K562 (cell line): Measurements from ENCODE around the gene HNRNPLL. TPM values are rescaled to one million over a fixed set of nuclear protein-coding genes. Genes with fewer than 3 reads are reported as not detected.

Experiments
- ATAC-seq: fragments of 200-7000 bp; cut with Tn5 transposase; 3 replicates; pipeline ENCODE4 v1.9.1; 2020; ENCODE audit warnings: moderate library complexity
- BruUV-seq: library from RNA; stranded (reverse); fragments of 400-500 nt; replicated peaks from 2 replicates; lab custom pipeline; 2021; lab: Mats Ljungman, UMichigan
- CTCF ChIA-PET: fragments of 300-600 bp; formaldehyde crosslinking; extraction: SDS; loops from one replicate; lab custom pipeline; 2021; ENCODE audit warnings: low intra/inter-chr PET ratio; lab: Yijun Ruan, JAX
- POLR2A ChIA-PET: fragments of 300-600, 350-650 bp; sonication (Branson Sonifier 250); formaldehyde crosslinking; extraction: SDS; loops from one replicate; lab custom pipeline; 2021; ENCODE audit warnings: antibody characterized with exemption, inconsistent platforms; lab: Yijun Ruan, JAX
- DNase-seq, 4 experiments: peaks; one replicate each; pipeline versions ENCODE4 v3.0.0 to v3.0.0-alpha.2; 2011 to 2018; ENCODE audit warnings: low spot score in 3 of 4, mixed read lengths in 3 of 4; ENCODE audit errors: extremely low read depth in 1 of 4
- FAIRE-seq: peaks from 2 replicates; lab custom pipeline; 2011; peaks lifted over from hg19 to GRCh38; lab: Jason Lieb, UNC
- H2AFZ ChIP-seq: 2 replicates; pipeline ENCODE4 v1.6.0; 2011; ENCODE audit warnings: low read depth, low read length, control low read depth, inconsistent platforms
- H3K27ac ChIP-seq: fragments of 200-600 bp; 3 replicates; pipeline ENCODE4 v1.8.0; 2011; ENCODE audit warnings: low read depth, mild to moderate bottlenecking, control low read depth, inconsistent platforms, low read length, moderate library complexity, mixed read lengths; ENCODE audit errors: extremely low read depth
- H3K27me3 ChIP-seq, 2 experiments: fragments of 300-600 bp in 1 of 2; 2 replicates in 1 of 2; 3 replicates in 1 of 2; pipeline versions ENCODE4 v1.6.0 to v1.8.0; 2011; ENCODE audit warnings: inconsistent platforms in 2 of 2, low read length in 2 of 2, mild to moderate bottlenecking in 1 of 2, mixed read lengths in 1 of 2, moderate library complexity in 1 of 2; ENCODE audit not compliant: control insufficient read depth in 2 of 2, insufficient read depth in 2 of 2
- H3K36me3 ChIP-seq: fragments of 300-600 bp; 3 replicates; pipeline ENCODE4 v1.8.0; 2011; ENCODE audit warnings: mild to moderate bottlenecking, low read length, inconsistent platforms; ENCODE audit not compliant: control insufficient read depth, insufficient read depth
- H3K4me1 ChIP-seq, 2 experiments: fragments of 200-600 bp in 1 of 2; replicated peaks in 1 of 2; 2 replicates in 1 of 2; 3 replicates in 1 of 2; pipeline versions ENCODE4 v1.5.1 to v1.8.0; 2011; ENCODE audit warnings: inconsistent platforms in 2 of 2, low read length in 2 of 2, mild to moderate bottlenecking in 1 of 2, mixed read lengths in 1 of 2, moderate library complexity in 1 of 2; ENCODE audit not compliant: control insufficient read depth in 2 of 2, insufficient read depth in 2 of 2
- H3K4me2 ChIP-seq: 2 replicates; pipeline ENCODE4 v1.6.1; 2011; ENCODE audit warnings: low read length, control low read depth, inconsistent platforms, mixed read lengths; ENCODE audit not compliant: insufficient read depth
- H3K4me3 ChIP-seq: fragments of 200-600 bp; sonication (generic), shearing (Covaris generic); 2 replicates; pipeline ENCODE4 v1.5.1; 2016; ENCODE audit warnings: control low read depth, inconsistent platforms
- H3K79me2 ChIP-seq: fragments of 200-600 bp; 3 replicates; pipeline ENCODE4 v1.8.0; 2011; ENCODE audit warnings: low read length, inconsistent platforms; ENCODE audit not compliant: control insufficient read depth, insufficient read depth
- H3K9ac ChIP-seq, 2 experiments: 2 replicates each; pipeline versions ENCODE4 v1.6.0 to v1.6.1; 2011; ENCODE audit warnings: low read depth in 2 of 2, low read length in 2 of 2, control low read depth in 1 of 2, inconsistent platforms in 1 of 2, mild to moderate bottlenecking in 1 of 2, mixed read lengths in 1 of 2; ENCODE audit not compliant: insufficient read depth in 1 of 2
- H3K9me1 ChIP-seq: one replicate; pipeline ENCODE4 v1.6.0; 2011; ENCODE audit warnings: inconsistent platforms, mild to moderate bottlenecking, low read length, moderate library complexity; ENCODE audit not compliant: control insufficient read depth, insufficient read depth
- H3K9me3 ChIP-seq: replicated peaks from 2 replicates; pipeline ENCODE4 v1.5.1; 2011; ENCODE audit warnings: low read depth, low read length, inconsistent platforms; ENCODE audit not compliant: control insufficient read depth, insufficient read depth
- H4K20me1 ChIP-seq: replicated peaks from 2 replicates; pipeline ENCODE4 v1.6.1; 2011; ENCODE audit warnings: low read length, inconsistent platforms, mixed read lengths; ENCODE audit not compliant: control insufficient read depth, insufficient read depth
- THRAP3 ChIP-seq: fragments of 450-650 bp; IDR thresholded peaks from 2 replicates; pipeline ENCODE4 v1.6.1; 2016; ENCODE audit warnings: mild to moderate bottlenecking, inconsistent platforms, borderline replicate concordance
- WGBS: fragments of 100-300 bp; shearing (Covaris generic); methylation state at CpG from one replicate; pipeline ENCODE4 v1.1.6; 2016; ENCODE audit warnings: low coverage, mixed read lengths; ENCODE audit not compliant: insufficient coverage; ENCODE audit errors: missing lambda C conversion rate; 5-methylcytosine and 5-hydroxymethylcytosine counted together
- in situ Hi-C: fragments of 300-500 bp; cut with MboI; formaldehyde crosslinking; loops from 4 replicates; pipeline ENCODE4 v1.15.0; 2018; ENCODE audit warnings: inconsistent platforms, mixed read lengths
- intact Hi-C: fragments of 100-400 bp; cut with micrococcal nuclease; formaldehyde crosslinking; loops from 2 replicates; pipeline ENCODE4 v1.14.2; 2022
- polyA plus RNA-seq, 8 experiments: library from polyadenylated mRNA; depleted of rRNA in 4 of 8; stranded (reverse) in 5 of 8; unstranded in 3 of 8; fragments of >200 nt; fragmentation: Nextera tagmentation in 2 of 8; fragmentation: Illumina TruSeq in 1 of 8; extraction: Ambion mirVana in 2 of 8; extraction: Trizol in 1 of 8; gene quantifications; 2 replicates each; pipeline versions ENCODE4 v1.2.1 to v1.2.3, GENCODE V29; 2011 to 2014; ENCODE audit warnings: inconsistent platforms in 1 of 8, missing spikeins in 1 of 8
- total RNA-seq, 7 experiments: library from RNA; depleted of rRNA in 6 of 7; stranded (reverse); fragments of >200 nt in 6 of 7; fragmentation: Illumina TruSeq in 2 of 7; extraction: Trizol in 2 of 7; gene quantifications; 2 replicates each; pipeline versions ENCODE4 v1.2.1 to v1.2.3, GENCODE V29; 2011 to 2021; ENCODE audit warnings: low replicate concordance in 1 of 7
- TF ChIP-seq, protein P1 (sequence below): fragments of 250-450 bp; sonication (Bioruptor Pico); IDR thresholded peaks from 2 replicates; pipeline ENCODE4 v1.5.0; 2020; ENCODE audit warnings: mild to moderate bottlenecking
- TF ChIP-seq, protein P2 (sequence below), 3 experiments: IDR thresholded peaks in 2 of 3; conservative IDR thresholded peaks in 1 of 3; 2 replicates each; pipeline ENCODE4 v1.5.1; 2011 to 2012; ENCODE audit warnings: low read length in 3 of 3, mild to moderate bottlenecking in 3 of 3, control low read depth in 2 of 3, improper control_type of control experiment in 1 of 3, inconsistent platforms in 1 of 3, low read depth in 1 of 3, mixed read lengths in 1 of 3, moderate library complexity in 1 of 3; ENCODE audit not compliant: insufficient read depth in 2 of 3

The HNRNPLL gene
- total and polyA plus RNA-seq, 9 of the 15 experiments (the other 6 are each of a cell fraction or from before 2014, with no cell fraction given), result 19.8 to 135 (median 57.8) TPM

DNA sequence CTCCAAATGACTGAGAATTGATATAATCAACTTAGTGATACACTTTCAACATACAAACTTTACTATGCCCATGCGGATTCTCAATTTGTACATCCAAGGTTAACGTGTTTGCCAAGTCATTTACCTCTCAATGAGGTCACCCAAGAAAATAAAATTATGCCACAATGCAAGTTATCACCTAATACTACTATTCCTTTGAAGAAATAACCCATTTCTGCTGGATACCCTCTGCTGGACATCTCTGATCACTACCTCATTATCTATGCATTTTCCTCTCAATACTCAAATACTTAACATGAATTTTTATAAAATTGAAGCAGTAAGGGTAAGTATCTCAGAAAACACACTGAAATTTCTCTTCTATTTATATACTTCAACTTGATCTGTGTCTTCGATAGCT, 12.7 kb downstream of the HNRNPLL start:
- Histone ChIP-seq H3K4me2 (no peak overlapping the region), H3K4me1 (peaks cover 0 to 5% of the 10 kb centered on the region in 2 experiments; a peak in 2 of 5 replicates), H3K79me2 (peaks cover 97% of the 10 kb centered on the region), H2AFZ (no peak overlapping the region)
- DNase-seq (peak in 1 of 4 experiments; percentile 27), ATAC-seq (peak; percentile 21; the same call in 1 of the 3 replicates)
- ChIA-PET POLR2A (interaction anchor here (0.8 to 1.8 kb wide), 6 partner anchors 8 to 161 kb away, joined by 3 to 15 read pairs (median 4); partner anchors contain the start of genes HNRNPLL and SRSF7), CTCF (no interaction called here)
- TF ChIP-seq THRAP3, result no peak
- TF ChIP-seq, protein P1, sequence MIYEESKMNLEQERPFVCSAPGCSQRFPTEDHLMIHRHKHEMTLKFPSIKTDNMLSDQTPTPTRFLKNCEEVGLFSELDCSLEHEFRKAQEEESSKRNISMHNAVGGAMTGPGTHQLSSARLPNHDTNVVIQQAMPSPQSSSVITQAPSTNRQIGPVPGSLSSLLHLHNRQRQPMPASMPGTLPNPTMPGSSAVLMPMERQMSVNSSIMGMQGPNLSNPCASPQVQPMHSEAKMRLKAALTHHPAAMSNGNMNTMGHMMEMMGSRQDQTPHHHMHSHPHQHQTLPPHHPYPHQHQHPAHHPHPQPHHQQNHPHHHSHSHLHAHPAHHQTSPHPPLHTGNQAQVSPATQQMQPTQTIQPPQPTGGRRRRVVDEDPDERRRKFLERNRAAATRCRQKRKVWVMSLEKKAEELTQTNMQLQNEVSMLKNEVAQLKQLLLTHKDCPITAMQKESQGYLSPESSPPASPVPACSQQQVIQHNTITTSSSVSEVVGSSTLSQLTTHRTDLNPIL (CRISPR knock-in tag), result no peak
- TF ChIP-seq, protein P2, sequence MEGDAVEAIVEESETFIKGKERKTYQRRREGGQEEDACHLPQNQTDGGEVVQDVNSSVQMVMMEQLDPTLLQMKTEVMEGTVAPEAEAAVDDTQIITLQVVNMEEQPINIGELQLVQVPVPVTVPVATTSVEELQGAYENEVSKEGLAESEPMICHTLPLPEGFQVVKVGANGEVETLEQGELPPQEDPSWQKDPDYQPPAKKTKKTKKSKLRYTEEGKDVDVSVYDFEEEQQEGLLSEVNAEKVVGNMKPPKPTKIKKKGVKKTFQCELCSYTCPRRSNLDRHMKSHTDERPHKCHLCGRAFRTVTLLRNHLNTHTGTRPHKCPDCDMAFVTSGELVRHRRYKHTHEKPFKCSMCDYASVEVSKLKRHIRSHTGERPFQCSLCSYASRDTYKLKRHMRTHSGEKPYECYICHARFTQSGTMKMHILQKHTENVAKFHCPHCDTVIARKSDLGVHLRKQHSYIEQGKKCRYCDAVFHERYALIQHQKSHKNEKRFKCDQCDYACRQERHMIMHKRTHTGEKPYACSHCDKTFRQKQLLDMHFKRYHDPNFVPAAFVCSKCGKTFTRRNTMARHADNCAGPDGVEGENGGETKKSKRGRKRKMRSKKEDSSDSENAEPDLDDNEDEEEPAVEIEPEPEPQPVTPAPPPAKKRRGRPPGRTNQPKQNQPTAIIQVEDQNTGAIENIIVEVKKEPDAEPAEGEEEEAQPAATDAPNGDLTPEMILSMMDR (IDR thresholded peaks at IDR 0.05 in 2 of 3, conservative IDR thresholded peaks at IDR 0.05 in 1 of 3; ENCODE audit: insufficient read depth in 2 of 3, low read depth in 1 of 3, low read length in 3 of 3), result peak in 1 of 3 experiments; percentile 7; a peak in 2 of 6 replicates
- TF ChIP-seq, all 486 proteins: peak for 1
- Histone ChIP-seq H3K27ac (no peak overlapping the region), H4K20me1 (no peaks in the 10 kb centered on the region), H3K4me3 (no peak overlapping the region), H3K9me3 (no peaks in the 10 kb centered on the region), H3K27me3 (no peaks in the 10 kb centered on the region), H3K36me3 (peaks cover 65% of the 10 kb centered on the region), H3K9me1 (no peaks in the 10 kb centered on the region), H3K9ac (no peak overlapping the region)
- intact Hi-C loops, result no loop called here
- no peak for FAIRE-seq
- 98% methylated on average over 3 of the region's 3 CpGs for WGBS
- in situ Hi-C loops, result no loop called here
- TSS peak; percentile 2 for BruUV-seq
